Endothelial cell of umbilical vein (primary cell): ENCODE measurements around the gene NEB.

Source experiments
- CTCF ChIP-seq, 2 donors: IDR thresholded peaks; 1 replicate in 1 of 2; 2 replicates in 1 of 2; pipeline ENCODE4 v1.5.1; 2011; ENCODE audit warnings: low read length in 2 of 2, mild to moderate bottlenecking in 2 of 2, moderate library complexity in 2 of 2, control low read depth in 1 of 2, inconsistent platforms in 1 of 2, low read depth in 1 of 2; ENCODE audit not compliant: insufficient read depth in 1 of 2; ENCODE audit errors: extremely low read depth in 1 of 2
- EZH2 ChIP-seq: IDR thresholded peaks from 2 replicates; pipeline ENCODE4 v1.6.1; 2012; ENCODE audit warnings: borderline replicate concordance, low read depth, mild to moderate bottlenecking, moderate library complexity, low read length, inconsistent platforms; ENCODE audit not compliant: severe bottlenecking
- FOS ChIP-seq: IDR thresholded peaks from 2 replicates; pipeline ENCODE4 v1.6.1; 2011; ENCODE audit warnings: mild to moderate bottlenecking, low read length, moderate library complexity, borderline replicate concordance; ENCODE audit not compliant: insufficient read depth
- GATA2 ChIP-seq: IDR thresholded peaks from 2 replicates; pipeline ENCODE4 v1.7.0; 2011; ENCODE audit warnings: low read depth, mild to moderate bottlenecking, moderate library complexity, mixed read lengths, low read length; ENCODE audit not compliant: insufficient read length, insufficient read depth
- MAX ChIP-seq: IDR thresholded peaks from 2 replicates; pipeline ENCODE4 v1.6.1; 2011; ENCODE audit not compliant: insufficient read depth, insufficient read length
- MYC ChIP-seq: IDR thresholded peaks from one replicate; pipeline ENCODE4 v1.6.1; 2011; ENCODE audit warnings: mild to moderate bottlenecking, low read depth, low read length
- POLR2A ChIP-seq: IDR thresholded peaks from 2 replicates; pipeline ENCODE4 v1.6.1; 2012; ENCODE audit warnings: low read depth, mild to moderate bottlenecking, control low read depth, low read length
- POLR2AphosphoS5 ChIP-seq: IDR thresholded peaks from 2 replicates; pipeline ENCODE4 v1.6.1; 2012; ENCODE audit warnings: low read depth, mild to moderate bottlenecking, control low read depth, low read length, moderate library complexity; ENCODE audit not compliant: insufficient read depth

GRCh38 chr2:151756820-151757219, 22.5 kb upstream of the NEB start:
- no peak for TF ChIP-seq CTCF (IDR thresholded peaks at IDR 0.05; ENCODE audit: extremely low read depth in 1 of 2, insufficient read depth in 1 of 2, low read depth in 1 of 2, low read length in 2 of 2)
- TF ChIP-seq POLR2AphosphoS5, result no peak
- no peak for TF ChIP-seq EZH2
- TF ChIP-seq POLR2A, result no peak
- TF ChIP-seq GATA2, result no peak
- no peak for TF ChIP-seq FOS
- TF ChIP-seq MAX, result no peak
- no peak for TF ChIP-seq MYC
